Fibroblast of pulmonary artery (primary cell): ENCODE measurements around the gene DNLZ.
A peak's percentile ranks its signal among the peaks of the same experiment; 100 is the strongest.
"Not testable (repeated sequence)": the region's sequence is repeated elsewhere in the genome, so short reads cannot be mapped to it uniquely, and the experiment has no call there.

ENCODE experiments used
- DNase-seq: peaks from one replicate; pipeline ENCODE4 v3.0.0-alpha.2; 2010; ENCODE audit warnings: low read depth
- H3K4me3 ChIP-seq: replicated peaks from 2 replicates; pipeline ENCODE4 v1.5.1; 2011; ENCODE audit warnings: low read depth, mild to moderate bottlenecking, control low read depth, low read length, moderate library complexity
- TF ChIP-seq, protein P1 (sequence below): IDR thresholded peaks from 2 replicates; pipeline ENCODE4 v1.5.1; 2011; ENCODE audit warnings: mild to moderate bottlenecking, control low read depth, low read length, inconsistent platforms; ENCODE audit errors: missing control alignments

DNLZ gene

DNA sequence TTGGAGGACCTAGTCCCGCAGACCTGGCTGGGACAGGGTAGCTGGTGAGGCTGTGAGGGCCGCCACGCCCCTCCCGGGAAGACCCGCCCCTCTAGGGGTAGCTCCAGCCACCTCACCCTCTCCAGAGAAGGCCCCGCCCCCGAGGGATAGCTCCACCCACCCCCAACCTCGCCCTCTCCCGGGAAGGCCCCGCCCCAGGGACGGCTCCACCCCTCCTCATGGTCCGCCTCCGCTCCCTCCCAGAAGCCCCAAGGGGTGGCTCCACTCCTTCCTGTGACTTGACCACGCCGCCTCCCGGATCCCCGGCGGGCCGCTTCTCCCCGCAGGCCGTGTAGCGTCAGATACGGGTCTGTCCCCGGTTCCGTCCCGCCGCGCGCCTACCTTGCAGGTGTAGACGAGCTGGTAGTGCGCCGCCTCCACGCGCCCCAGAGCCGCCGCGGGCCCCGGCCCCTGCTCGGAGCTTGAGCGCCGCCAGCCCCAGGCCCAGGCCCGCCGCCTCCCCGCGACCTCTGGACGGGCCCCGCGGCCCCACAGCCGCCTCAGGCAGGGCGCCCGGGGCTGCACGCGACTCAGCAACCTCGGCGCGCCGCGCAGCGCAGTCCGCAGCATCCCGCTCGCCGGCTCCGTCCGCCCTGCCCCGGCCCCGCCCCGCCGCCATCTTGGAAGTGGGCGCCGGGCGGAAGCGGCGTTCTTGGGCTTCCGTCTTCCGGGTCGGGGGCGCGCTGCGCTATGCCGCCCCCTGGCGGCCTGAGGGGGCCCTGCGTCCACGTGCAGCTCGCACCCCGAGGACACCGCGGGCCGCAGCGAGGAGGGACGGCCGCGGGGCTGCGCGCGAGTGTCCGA is at the start of gene DNLZ:
DNLZ (minus strand) TSS at position 639 of the 843 bp plus-strand sequence; CDS start at position 609, 30 bp downstream.
- peak; percentile 95 for DNase-seq
- TF ChIP-seq, protein P1, sequence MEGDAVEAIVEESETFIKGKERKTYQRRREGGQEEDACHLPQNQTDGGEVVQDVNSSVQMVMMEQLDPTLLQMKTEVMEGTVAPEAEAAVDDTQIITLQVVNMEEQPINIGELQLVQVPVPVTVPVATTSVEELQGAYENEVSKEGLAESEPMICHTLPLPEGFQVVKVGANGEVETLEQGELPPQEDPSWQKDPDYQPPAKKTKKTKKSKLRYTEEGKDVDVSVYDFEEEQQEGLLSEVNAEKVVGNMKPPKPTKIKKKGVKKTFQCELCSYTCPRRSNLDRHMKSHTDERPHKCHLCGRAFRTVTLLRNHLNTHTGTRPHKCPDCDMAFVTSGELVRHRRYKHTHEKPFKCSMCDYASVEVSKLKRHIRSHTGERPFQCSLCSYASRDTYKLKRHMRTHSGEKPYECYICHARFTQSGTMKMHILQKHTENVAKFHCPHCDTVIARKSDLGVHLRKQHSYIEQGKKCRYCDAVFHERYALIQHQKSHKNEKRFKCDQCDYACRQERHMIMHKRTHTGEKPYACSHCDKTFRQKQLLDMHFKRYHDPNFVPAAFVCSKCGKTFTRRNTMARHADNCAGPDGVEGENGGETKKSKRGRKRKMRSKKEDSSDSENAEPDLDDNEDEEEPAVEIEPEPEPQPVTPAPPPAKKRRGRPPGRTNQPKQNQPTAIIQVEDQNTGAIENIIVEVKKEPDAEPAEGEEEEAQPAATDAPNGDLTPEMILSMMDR: peak; percentile 49
- peak within 1 kb of the TSS; percentile 73 for H3K4me3 ChIP-seq

DNA sequence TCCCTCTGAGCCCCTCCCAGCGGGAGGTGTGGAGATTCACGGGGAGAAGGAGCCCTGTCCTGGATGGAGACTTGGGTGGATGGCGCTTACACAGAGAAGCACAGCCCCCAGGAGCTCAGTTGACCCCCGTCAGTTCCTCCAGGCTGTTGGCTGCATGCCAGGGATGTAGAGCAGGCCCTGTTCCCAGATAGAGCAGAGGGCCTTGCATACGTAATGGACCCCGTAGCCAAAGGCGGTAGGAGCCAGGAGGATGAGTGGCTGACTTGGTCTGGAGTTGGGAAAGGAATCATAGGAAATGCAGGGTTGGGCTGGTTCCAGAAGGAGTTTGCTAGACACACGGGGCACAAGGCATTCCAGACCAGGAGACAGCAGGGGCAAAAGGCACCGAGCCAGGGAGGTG is 49.4 kb upstream of the DNLZ start:
- TF ChIP-seq, protein P1: no peak
- peak; percentile 31 for DNase-seq
- no peak overlapping the region for H3K4me3 ChIP-seq

DNA sequence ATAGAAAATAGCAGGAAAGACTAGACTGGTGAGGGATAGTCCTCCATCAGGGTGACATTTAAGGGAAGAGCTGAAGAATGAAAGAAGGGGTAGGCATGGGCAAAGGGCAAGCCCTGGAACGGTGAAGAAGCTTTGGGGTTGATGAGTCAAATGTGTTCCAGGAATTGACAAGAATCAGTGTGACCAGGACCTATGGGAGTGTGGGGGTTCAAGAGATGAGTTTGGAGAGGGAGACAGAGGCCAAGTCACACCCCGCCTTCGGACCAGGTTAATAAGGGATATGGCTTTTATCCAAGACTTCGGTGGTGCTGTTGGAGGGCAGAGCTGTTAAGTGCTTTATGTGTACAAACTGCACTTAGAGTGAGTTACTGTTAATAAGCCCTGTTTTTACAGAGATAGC is 47.8 kb upstream of the DNLZ start:
- no peak for DNase-seq
- peak overlapping the region; percentile 93 for H3K4me3 ChIP-seq

DNA sequence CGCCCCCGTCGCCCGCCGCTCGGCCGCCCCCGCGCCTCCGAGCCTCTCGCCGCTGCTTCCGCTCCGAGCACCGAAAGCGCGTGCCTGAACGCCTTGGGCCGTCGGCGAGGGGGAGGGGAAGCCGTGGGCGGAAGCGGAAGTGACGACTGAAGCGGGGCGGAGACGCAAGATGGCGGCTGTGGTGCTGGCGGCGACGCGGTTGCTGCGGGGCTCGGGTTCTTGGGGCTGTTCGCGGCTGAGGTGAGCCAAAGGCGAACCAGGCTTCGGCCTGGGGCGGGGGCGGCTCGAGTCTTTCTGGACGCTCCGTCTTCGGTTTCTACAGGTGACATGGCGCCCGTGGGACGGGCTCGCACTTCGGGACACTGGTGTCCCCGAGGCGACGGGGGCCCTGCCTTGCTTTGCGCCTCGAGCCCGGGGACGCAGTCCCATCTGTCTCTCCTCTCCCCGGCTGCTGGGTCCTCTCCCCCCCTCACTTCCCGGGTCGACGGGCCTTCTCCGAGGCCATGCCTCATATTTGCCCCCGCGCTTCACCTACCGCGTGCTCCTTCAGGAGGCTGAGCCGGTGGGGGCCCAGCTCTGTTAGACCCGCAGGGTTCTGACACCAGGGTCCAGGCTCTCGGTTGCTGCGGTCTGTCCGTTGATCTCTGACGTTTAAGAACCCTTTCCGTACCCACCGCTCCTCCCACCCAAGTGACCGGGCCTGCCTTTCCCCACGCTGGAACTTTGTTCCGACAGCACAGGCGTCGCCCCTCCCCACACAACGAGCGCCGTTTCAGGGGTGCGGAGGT is 47.1 kb upstream of the DNLZ start, which contains the start of the genes ENTR1 and PMPCA:
ENTR1 (minus strand) TSS at position 115 of the 788 bp plus-strand sequence. CDS start 217 bp downstream, outside the sequence.
PMPCA (plus strand) TSS at position 159 of the 788 bp plus-strand sequence; CDS start at position 170, 11 bp downstream.
- TF ChIP-seq, protein P1: no peak

More for the DNA sequence above, 47.8 kb upstream of the DNLZ start:
- TF ChIP-seq, protein P1: no peak

DNA sequence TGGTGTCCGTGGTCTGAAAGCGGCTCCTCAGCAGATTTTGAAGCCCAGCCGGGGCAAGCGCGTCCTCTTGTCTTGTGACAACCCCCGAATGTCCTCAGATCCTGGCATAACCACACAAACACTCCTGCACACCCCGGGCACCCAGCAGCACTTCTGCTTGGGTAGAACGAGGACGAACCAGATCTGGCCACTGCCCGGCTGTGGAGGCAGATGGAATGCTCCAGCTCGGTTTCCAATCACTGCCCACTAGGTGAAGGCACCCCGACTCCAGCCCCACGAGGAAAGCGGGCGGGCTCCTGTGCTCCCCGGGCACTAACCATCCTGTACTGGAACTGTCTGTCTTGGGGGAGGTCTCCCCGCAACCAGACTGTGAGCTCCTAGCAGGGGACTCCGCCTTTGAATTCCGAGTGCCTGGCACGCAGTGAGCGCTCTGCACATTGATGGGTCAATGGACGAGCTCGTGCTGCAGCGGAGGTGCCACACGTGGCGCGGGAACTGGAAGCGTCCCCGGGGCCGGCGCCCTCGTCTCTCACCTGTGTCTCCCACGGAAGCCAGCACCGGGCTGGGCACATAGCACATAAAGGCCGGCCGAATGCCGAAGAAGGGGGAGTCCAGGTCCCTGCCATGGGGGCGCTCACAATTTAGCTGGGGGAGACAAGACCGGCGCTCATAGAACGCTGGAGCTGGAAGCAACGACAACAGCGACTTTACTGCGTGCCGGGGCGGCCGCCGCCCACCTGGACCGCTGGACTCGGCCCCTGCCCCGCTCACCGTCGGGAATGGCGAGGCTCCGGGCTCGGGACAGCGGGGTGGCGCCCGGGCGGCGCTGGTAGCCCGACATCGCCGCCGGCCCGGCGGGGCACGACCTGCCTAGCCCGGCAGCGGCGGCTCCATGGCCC is 46.3 kb upstream of the DNLZ start:
- DNase-seq: peak; percentile 33
- TF ChIP-seq, protein P1: no peak
- peak overlapping the region; percentile 93 for H3K4me3 ChIP-seq

More for the DNA sequence above, 47.1 kb upstream of the DNLZ start, which contains the start of the genes ENTR1 and PMPCA:
- peak; percentile 89 for DNase-seq
- peak within 1 kb of the TSS; percentile 93 for H3K4me3 ChIP-seq

DNA sequence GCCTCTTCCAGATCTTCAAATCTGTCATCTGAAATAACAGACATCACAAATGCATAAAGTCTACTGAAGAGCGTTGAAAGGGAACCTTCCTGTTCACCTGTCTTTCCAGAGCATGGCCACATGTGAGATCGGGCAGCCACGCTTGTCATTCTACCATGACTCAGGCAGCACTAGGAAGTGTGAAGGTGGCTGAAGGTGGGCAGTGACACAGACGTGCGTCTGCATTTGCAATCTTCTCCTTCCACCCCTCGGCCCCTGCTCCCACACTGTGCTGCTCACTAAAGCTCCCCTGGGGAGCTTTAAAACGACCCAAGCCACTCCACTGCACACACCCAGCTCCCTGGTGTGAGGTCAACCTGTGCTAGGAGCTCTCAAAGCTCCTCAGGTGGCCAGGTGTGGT is 44.4 kb upstream of the DNLZ start:
- TF ChIP-seq, protein P1: no peak
- H3K4me3 ChIP-seq: no peak overlapping the region
- DNase-seq: no peak

DNA sequence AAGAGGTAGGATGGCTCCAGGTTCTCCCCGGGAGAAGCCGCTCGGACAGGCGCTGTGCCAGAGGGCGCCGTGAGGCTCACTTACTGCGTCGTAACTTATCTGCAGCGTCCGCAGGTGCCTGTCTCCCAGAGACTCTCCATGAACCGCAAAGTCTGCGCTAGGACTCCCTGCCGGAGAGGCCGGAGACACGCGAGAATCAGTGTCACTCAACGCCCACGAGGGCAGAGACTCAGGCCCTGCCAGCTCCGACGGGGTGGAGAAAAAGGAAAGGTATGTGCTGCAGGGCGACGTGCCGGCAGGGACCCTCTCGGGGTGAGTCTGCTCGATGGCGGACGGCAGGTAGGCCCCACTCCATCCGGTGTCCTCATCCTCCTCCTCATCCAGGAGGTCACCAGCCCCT is 43.5 kb upstream of the DNLZ start:
- not testable (repeated sequence) for H3K4me3 ChIP-seq, DNase-seq

DNA sequence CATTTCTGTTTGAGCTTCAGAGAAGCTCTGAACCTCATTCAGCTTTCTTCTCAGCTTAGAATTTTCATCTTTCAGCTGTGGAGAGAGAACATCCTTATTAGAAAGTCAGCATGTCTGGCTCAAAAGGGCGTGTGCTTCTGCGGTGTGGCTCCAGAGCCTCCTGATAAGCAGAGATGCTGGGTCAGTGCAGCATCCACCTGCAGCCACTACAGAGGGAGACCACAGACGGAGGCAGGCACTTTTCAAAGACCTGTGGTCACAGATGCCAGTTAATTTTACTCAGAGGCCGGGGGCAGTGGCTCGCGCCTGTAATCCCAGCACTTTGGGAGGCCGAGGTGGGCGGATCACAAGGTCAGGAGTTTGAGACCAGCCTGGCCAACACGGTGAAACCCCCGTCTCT is 42.4 kb upstream of the DNLZ start:
- DNase-seq, H3K4me3 ChIP-seq: not testable (repeated sequence)
